ENCODE measurements around the gene WDR45B. TPM values are rescaled to one million over a fixed set of nuclear protein-coding genes. Genes with fewer than 3 reads are reported as not detected.

The WDR45B gene
- total and polyA plus RNA-seq, 4 donors: 83.8 to 120 (median 102) TPM

GRCh38 chr17:82636626-82637598, 11.3 kb downstream of the WDR45B start:
- H3K27me3 ChIP-seq (ENCODE audit: control insufficient read depth, insufficient read depth, low read length): no peaks in the 10 kb centered on the region
- no peaks in the 10 kb centered on the region for H3K9me3 ChIP-seq (ENCODE audit: control insufficient read depth, insufficient read depth, low read length)
- DNase-seq (ENCODE audit: low read depth in 4 of 6, low spot score in 6 of 6): no peak
- WGBS (ENCODE audit: insufficient coverage): 85% methylated on average over 13 of the region's 16 CpGs
- H3K27ac ChIP-seq (ENCODE audit: low read depth, low read length): no peak overlapping the region
- H3K4me3 ChIP-seq (ENCODE audit: low read depth, low read length): no peak overlapping the region
- H3K36me3 ChIP-seq (ENCODE audit: control insufficient read depth, insufficient read depth, low read length): peaks cover 43% of the 10 kb centered on the region
- H3K4me1 ChIP-seq (ENCODE audit: control insufficient read depth, insufficient read depth, low read length): no peaks in the 10 kb centered on the region

GRCh38 chr17:82633343-82633742, 14.9 kb downstream of the WDR45B start:
- DNase-seq (ENCODE audit: low read depth in 4 of 6, low spot score in 6 of 6): no peak
- no peaks in the 10 kb centered on the region for H3K4me1 ChIP-seq (ENCODE audit: control insufficient read depth, insufficient read depth, low read length)
- no peaks in the 10 kb centered on the region for H3K27me3 ChIP-seq (ENCODE audit: control insufficient read depth, insufficient read depth, low read length)
- H3K4me3 ChIP-seq (ENCODE audit: low read depth, low read length): no peak overlapping the region
- peaks cover 41% of the 10 kb centered on the region for H3K36me3 ChIP-seq (ENCODE audit: control insufficient read depth, insufficient read depth, low read length)
- H3K9me3 ChIP-seq (ENCODE audit: control insufficient read depth, insufficient read depth, low read length): no peaks in the 10 kb centered on the region
- H3K27ac ChIP-seq (ENCODE audit: low read depth, low read length): no peak overlapping the region

- Histone ChIP-seq H3K4me1 (ENCODE audit: control insufficient read depth, insufficient read depth, low read length) (no peaks in the 10 kb centered on the region), H3K36me3 (ENCODE audit: control insufficient read depth, insufficient read depth, low read length) (peaks cover 50% of the 10 kb centered on the region), H3K27me3 (ENCODE audit: control insufficient read depth, insufficient read depth, low read length) (no peaks in the 10 kb centered on the region), H3K9me3 (ENCODE audit: control insufficient read depth, insufficient read depth, low read length) (no peaks in the 10 kb centered on the region), H3K4me3 (ENCODE audit: low read depth, low read length) (no peak overlapping the region), H3K27ac (ENCODE audit: low read depth, low read length) (no peak overlapping the region)
- DNase-seq (ENCODE audit: low read depth in 4 of 6, low spot score in 6 of 6): no peak
- 89% methylated on average over 8 of the region's 8 CpGs for WGBS (ENCODE audit: insufficient coverage)
Measured at GRCh38 chr17:82632451-82632850, 15.8 kb downstream of the WDR45B start.

GRCh38 chr17:82631544-82631943, 16.7 kb downstream of the WDR45B start:
- WGBS (ENCODE audit: insufficient coverage): 100% methylated on average over 4 of the region's 6 CpGs
- H3K9me3 ChIP-seq (ENCODE audit: control insufficient read depth, insufficient read depth, low read length): no peaks in the 10 kb centered on the region
- no peaks in the 10 kb centered on the region for H3K27me3 ChIP-seq (ENCODE audit: control insufficient read depth, insufficient read depth, low read length)
- no peaks in the 10 kb centered on the region for H3K4me1 ChIP-seq (ENCODE audit: control insufficient read depth, insufficient read depth, low read length)
- H3K27ac ChIP-seq (ENCODE audit: low read depth, low read length): no peak overlapping the region
- no peak for DNase-seq (ENCODE audit: low read depth in 4 of 6, low spot score in 6 of 6)
- no peak overlapping the region for H3K4me3 ChIP-seq (ENCODE audit: low read depth, low read length)
- peaks cover 58% of the 10 kb centered on the region for H3K36me3 ChIP-seq (ENCODE audit: control insufficient read depth, insufficient read depth, low read length)

GRCh38 chr17:82630212-82630611, 18.0 kb downstream of the WDR45B start:
- Histone ChIP-seq H3K4me3 (ENCODE audit: low read depth, low read length) (no peak overlapping the region), H3K9me3 (ENCODE audit: control insufficient read depth, insufficient read depth, low read length) (no peaks in the 10 kb centered on the region), H3K36me3 (ENCODE audit: control insufficient read depth, insufficient read depth, low read length) (peaks cover 68% of the 10 kb centered on the region), H3K27me3 (ENCODE audit: control insufficient read depth, insufficient read depth, low read length) (no peaks in the 10 kb centered on the region), H3K4me1 (ENCODE audit: control insufficient read depth, insufficient read depth, low read length) (no peaks in the 10 kb centered on the region), H3K27ac (ENCODE audit: low read depth, low read length) (no peak overlapping the region)
- DNase-seq (ENCODE audit: low read depth in 4 of 6, low spot score in 6 of 6): no peak
- 96% methylated on average over 12 of the region's 12 CpGs for whole genome bisulfite sequencing (ENCODE audit: insufficient coverage)

- H3K27me3 ChIP-seq (ENCODE audit: control insufficient read depth, insufficient read depth, low read length): no peaks in the 10 kb centered on the region
- peaks cover 73% of the 10 kb centered on the region for H3K36me3 ChIP-seq (ENCODE audit: control insufficient read depth, insufficient read depth, low read length)
- H3K4me1 ChIP-seq (ENCODE audit: control insufficient read depth, insufficient read depth, low read length): no peaks in the 10 kb centered on the region
- no peak for DNase-seq (ENCODE audit: low read depth in 4 of 6, low spot score in 6 of 6)
- H3K27ac ChIP-seq (ENCODE audit: low read depth, low read length): no peak overlapping the region
- H3K4me3 ChIP-seq (ENCODE audit: low read depth, low read length): no peak overlapping the region
- H3K9me3 ChIP-seq (ENCODE audit: control insufficient read depth, insufficient read depth, low read length): no peaks in the 10 kb centered on the region
- 94% methylated on average over 8 of the region's 8 CpGs for WGBS (ENCODE audit: insufficient coverage)
Measured at GRCh38 chr17:82629748-82630147, 18.5 kb downstream of the WDR45B start.

- Histone ChIP-seq H3K4me3 (ENCODE audit: low read depth, low read length) (no peak overlapping the region), H3K36me3 (ENCODE audit: control insufficient read depth, insufficient read depth, low read length) (peaks cover 77% of the 10 kb centered on the region)
- 90% methylated on average over 21 of the region's 21 CpGs for WGBS (ENCODE audit: insufficient coverage)
Measured at GRCh38 chr17:82627405-82627804, 20.8 kb downstream of the WDR45B start.

GRCh38 chr17:82623707-82624106, 24.5 kb downstream of the WDR45B start:
- WGBS (ENCODE audit: insufficient coverage): 76% methylated on average over 13 of the region's 15 CpGs
- no peak for DNase-seq (ENCODE audit: low read depth in 4 of 6, low spot score in 6 of 6)
- Histone ChIP-seq H3K27me3 (ENCODE audit: control insufficient read depth, insufficient read depth, low read length) (no peaks in the 10 kb centered on the region), H3K4me3 (ENCODE audit: low read depth, low read length) (no peak overlapping the region), H3K9me3 (ENCODE audit: control insufficient read depth, insufficient read depth, low read length) (no peaks in the 10 kb centered on the region), H3K36me3 (ENCODE audit: control insufficient read depth, insufficient read depth, low read length) (peaks cover 85% of the 10 kb centered on the region), H3K4me1 (ENCODE audit: control insufficient read depth, insufficient read depth, low read length) (no peaks in the 10 kb centered on the region), H3K27ac (ENCODE audit: low read depth, low read length) (no peak overlapping the region)

More at GRCh38 chr17:82627405-82627804, 20.8 kb downstream of the WDR45B start:
- no peak overlapping the region for H3K27ac ChIP-seq (ENCODE audit: low read depth, low read length)
- H3K9me3 ChIP-seq (ENCODE audit: control insufficient read depth, insufficient read depth, low read length): no peaks in the 10 kb centered on the region
- H3K4me1 ChIP-seq (ENCODE audit: control insufficient read depth, insufficient read depth, low read length): no peaks in the 10 kb centered on the region
- no peaks in the 10 kb centered on the region for H3K27me3 ChIP-seq (ENCODE audit: control insufficient read depth, insufficient read depth, low read length)
- DNase-seq (ENCODE audit: low read depth in 4 of 6, low spot score in 6 of 6): no peak

GRCh38 chr17:82619641-82620040, 28.6 kb downstream of the WDR45B start:
- Histone ChIP-seq H3K27ac (ENCODE audit: low read depth, low read length) (no peak overlapping the region), H3K4me3 (ENCODE audit: low read depth, low read length) (no peak overlapping the region), H3K27me3 (ENCODE audit: control insufficient read depth, insufficient read depth, low read length) (no peaks in the 10 kb centered on the region), H3K36me3 (ENCODE audit: control insufficient read depth, insufficient read depth, low read length) (peaks cover 86% of the 10 kb centered on the region), H3K9me3 (ENCODE audit: control insufficient read depth, insufficient read depth, low read length) (no peaks in the 10 kb centered on the region), H3K4me1 (ENCODE audit: control insufficient read depth, insufficient read depth, low read length) (no peaks in the 10 kb centered on the region)
- no peak for DNase-seq (ENCODE audit: low read depth in 4 of 6, low spot score in 6 of 6)
- 92% methylated on average over 5 of the region's 10 CpGs for WGBS (ENCODE audit: insufficient coverage)

GRCh38 chr17:82619211-82619610, 29.0 kb downstream of the WDR45B start:
- H3K27ac ChIP-seq (ENCODE audit: low read depth, low read length): no peak overlapping the region
- peaks cover 84% of the 10 kb centered on the region for H3K36me3 ChIP-seq (ENCODE audit: control insufficient read depth, insufficient read depth, low read length)
- 94% methylated on average over 6 of the region's 7 CpGs for WGBS (ENCODE audit: insufficient coverage)
- H3K27me3 ChIP-seq (ENCODE audit: control insufficient read depth, insufficient read depth, low read length): no peaks in the 10 kb centered on the region
- DNase-seq (ENCODE audit: low read depth in 4 of 6, low spot score in 6 of 6): no peak
- no peak overlapping the region for H3K4me3 ChIP-seq (ENCODE audit: low read depth, low read length)
- H3K9me3 ChIP-seq (ENCODE audit: control insufficient read depth, insufficient read depth, low read length): no peaks in the 10 kb centered on the region
- H3K4me1 ChIP-seq (ENCODE audit: control insufficient read depth, insufficient read depth, low read length): no peaks in the 10 kb centered on the region

Data from spinal cord (tissue), 10 donors.